Cerebellar cortex (tissue), 1 donor: Measurements from ENCODE around the gene SNAPC1.
A peak's percentile ranks its signal among the peaks of the same experiment; 100 is the strongest.
"Not testable (repeated sequence)": the region's sequence is repeated elsewhere in the genome, so short reads cannot be mapped to it uniquely, and the experiment has no call there.

Experiments
- DNase-seq: peaks from one replicate; pipeline ENCODE4 v3.0.0-alpha.2; 2015; ENCODE audit warnings: low spot score

The SNAPC1 gene, protein sequence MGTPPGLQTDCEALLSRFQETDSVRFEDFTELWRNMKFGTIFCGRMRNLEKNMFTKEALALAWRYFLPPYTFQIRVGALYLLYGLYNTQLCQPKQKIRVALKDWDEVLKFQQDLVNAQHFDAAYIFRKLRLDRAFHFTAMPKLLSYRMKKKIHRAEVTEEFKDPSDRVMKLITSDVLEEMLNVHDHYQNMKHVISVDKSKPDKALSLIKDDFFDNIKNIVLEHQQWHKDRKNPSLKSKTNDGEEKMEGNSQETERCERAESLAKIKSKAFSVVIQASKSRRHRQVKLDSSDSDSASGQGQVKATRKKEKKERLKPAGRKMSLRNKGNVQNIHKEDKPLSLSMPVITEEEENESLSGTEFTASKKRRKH

GRCh38 chr14:61761959-61762786 lies at the start of gene SNAPC1:
Gene SNAPC1 (plus strand): TSS chr14:61762420. CDS start chr14:61762461, 41 bp downstream.
- peak; percentile 98 for DNase-seq

DNA sequence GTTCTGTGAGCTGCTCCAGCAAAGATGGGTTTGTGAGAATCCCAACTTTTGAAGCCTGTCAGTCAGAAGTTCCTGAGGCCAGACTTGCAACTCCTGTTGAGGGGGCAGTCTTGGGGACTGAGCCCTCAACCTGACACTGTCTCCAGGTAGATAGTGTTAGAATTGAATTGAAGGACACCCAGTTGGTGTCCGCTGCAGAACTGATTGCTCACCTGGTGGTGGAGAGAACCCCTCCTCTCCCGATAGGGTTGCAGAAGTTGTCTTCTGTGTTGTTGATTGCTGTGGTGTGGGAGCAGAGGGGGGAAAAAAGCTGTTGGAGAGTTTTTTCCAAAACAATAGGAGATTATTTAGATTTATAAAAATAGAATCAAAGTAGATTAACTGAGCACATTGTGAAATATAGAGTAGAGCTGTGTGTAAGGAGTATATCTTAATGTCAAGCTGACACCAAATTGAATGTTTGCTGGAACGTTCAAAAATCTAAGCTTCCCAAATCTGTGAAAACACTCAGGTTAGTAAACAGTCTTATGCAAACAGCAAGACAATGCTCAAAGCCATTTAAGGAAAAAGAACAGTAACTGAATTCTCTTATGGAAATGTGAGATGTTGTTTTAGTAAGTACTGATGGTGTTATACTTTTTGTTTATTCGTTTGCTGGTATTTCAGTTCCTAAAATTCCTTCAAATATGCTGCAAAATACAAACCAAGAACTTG lies 48.3 kb upstream of the SNAPC1 start:
- DNase-seq = no peak

GRCh38 chr14:61716956-61717355 lies 45.3 kb upstream of the SNAPC1 start:
- DNase-seq = no peak

- no peak for DNase-seq
These were observed 44.2 kb upstream of the SNAPC1 start for GRCh38 chr14:61718039-61718438.

GRCh38 chr14:61719344-61720293 lies 42.6 kb upstream of the SNAPC1 start:
- no peak for DNase-seq

DNA sequence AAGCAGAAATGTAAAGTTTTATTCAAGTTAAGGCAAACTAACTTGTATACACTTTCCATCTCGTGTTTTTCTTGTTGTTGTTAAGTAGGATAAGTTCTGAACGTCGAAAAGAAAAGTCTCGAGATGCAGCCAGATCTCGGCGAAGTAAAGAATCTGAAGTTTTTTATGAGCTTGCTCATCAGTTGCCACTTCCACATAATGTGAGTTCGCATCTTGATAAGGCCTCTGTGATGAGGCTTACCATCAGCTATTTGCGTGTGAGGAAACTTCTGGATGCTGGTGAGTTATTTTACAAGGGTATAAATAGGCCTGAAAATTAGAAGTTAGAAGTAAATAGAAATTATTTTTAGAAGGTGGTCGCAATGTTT lies 41.9 kb upstream of the SNAPC1 start:
- no peak for DNase-seq

GRCh38 chr14:61720741-61721140 lies 41.5 kb upstream of the SNAPC1 start:
- DNase-seq = no peak

- no peak for DNase-seq
These were observed 38.1 kb upstream of the SNAPC1 start for GRCh38 chr14:61724133-61724532.

DNA sequence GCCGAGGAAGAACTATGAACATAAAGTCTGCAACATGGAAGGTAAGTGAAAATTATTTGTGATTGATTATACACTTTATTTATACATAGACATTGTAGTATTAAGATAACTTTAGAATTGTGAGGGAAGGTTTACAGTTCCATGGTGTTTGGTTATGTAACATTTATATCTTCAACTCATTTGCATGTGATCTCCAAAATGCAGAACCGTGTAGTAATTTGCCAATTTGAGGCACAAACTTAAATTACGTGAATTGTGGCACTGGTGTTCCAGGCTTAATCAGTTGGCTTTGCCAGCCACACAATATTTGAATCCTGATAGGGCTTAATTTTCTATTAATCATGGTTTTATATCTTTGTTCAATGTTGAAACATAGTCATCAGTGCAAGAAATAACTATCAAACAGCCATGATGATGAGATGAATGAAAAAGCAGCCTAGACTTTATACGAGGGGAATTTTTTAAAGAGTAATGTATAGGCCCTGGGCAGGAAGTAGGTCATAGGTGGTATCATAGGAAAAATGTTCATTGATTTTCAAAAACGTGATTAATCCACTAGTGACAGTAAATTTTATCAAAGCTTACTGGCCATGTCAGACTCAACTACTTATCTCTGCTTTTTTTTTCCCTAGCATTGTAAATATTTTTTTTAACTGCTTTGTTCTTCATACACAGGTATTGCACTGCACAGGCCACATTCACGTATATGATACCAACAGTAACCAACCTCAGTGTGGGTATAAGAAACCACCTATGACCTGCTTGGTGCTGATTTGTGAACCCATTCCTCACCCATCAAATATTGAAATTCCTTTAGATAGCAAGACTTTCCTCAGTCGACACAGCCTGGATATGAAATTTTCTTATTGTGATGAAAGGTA lies 35.2 kb upstream of the SNAPC1 start:
- DNase-seq = no peak

GRCh38 chr14:61730756-61731373 lies 31.4 kb upstream of the SNAPC1 start:
- DNase-seq = peak; percentile 65

- no peak for DNase-seq
These were observed 28.2 kb upstream of the SNAPC1 start for GRCh38 chr14:61733972-61734371.

DNA sequence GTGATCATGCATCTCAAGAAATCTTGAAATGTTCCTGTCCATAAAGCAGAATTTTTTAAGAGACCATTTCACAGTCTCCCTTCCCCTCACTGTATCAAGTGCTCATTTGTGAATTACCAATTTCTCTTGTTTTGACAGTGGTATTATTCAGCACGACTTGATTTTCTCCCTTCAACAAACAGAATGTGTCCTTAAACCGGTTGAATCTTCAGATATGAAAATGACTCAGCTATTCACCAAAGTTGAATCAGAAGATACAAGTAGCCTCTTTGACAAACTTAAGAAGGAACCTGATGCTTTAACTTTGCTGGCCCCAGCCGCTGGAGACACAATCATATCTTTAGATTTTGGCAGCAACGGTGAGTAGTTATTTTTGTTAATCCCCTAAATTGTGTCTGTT lies 25.5 kb upstream of the SNAPC1 start:
- no peak for DNase-seq

GRCh38 chr14:61737915-61738314 lies 24.3 kb upstream of the SNAPC1 start:
- DNase-seq = no peak

- DNase-seq = no peak
These were observed 23.1 kb upstream of the SNAPC1 start for GRCh38 chr14:61739133-61739532.

- no peak for DNase-seq
These were observed 19.8 kb upstream of the SNAPC1 start for GRCh38 chr14:61742371-61742770.

GRCh38 chr14:61744238-61744637 lies 18.0 kb upstream of the SNAPC1 start:
- DNase-seq = no peak

GRCh38 chr14:61746346-61746745 lies 15.9 kb upstream of the SNAPC1 start:
- not testable (repeated sequence) for DNase-seq

DNA sequence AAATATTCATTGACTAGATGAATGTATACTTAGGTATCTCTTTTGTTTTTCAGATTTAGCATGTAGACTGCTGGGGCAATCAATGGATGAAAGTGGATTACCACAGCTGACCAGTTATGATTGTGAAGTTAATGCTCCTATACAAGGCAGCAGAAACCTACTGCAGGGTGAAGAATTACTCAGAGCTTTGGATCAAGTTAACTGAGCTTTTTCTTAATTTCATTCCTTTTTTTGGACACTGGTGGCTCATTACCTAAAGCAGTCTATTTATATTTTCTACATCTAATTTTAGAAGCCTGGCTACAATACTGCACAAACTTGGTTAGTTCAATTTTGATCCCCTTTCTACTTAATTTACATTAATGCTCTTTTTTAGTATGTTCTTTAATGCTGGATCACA lies 15.3 kb upstream of the SNAPC1 start:
- DNase-seq = no peak

- DNase-seq = no peak
These were observed 14.9 kb upstream of the SNAPC1 start for GRCh38 chr14:61747342-61747741.

DNA sequence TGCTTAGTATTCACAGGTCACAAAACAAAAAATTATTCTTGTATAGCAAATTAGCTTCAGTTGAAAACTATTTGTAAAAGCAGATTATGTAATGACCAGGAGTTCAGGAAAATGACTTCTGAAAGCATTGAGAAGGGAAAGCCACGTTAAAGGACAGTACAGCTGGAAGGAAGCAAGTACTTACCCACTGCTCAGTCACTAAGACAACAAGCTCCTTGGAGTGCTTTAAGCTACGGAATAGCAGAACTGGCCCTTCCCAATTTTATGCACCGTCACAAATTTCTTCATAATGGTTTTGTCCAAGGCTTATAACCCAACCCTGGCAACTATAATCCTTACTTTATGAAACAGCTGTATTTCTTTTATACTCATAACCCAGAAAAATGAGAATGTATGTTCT lies 13.0 kb upstream of the SNAPC1 start:
- no peak for DNase-seq
